ENCODE data around the gene GPATCH2.
"Not testable (repeated sequence)": the region's sequence is repeated elsewhere in the genome, so short reads cannot be mapped to it uniquely, and the experiment has no call there.

Gene GPATCH2

DNA sequence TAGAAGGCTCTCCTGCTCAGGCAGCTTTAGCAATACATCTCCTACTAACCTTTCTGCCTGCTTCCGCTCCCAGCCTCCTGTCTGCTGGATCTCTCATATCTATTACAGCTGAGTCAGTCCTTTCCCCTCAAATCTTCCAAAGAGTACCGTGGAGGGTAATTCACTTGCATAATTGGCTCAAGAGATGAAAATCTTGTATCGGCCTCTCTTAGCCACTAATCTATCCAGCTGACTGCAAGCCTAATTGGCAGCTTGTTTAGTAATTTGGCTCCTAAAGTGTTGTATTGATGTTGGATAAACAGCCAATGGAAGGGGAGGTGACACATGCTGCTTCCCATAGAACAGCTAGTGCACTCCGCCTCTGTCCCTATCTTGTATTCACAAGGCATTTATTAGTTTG is 195.7 kb downstream of the GPATCH2 start:
- no peak for DNase-seq

DNA sequence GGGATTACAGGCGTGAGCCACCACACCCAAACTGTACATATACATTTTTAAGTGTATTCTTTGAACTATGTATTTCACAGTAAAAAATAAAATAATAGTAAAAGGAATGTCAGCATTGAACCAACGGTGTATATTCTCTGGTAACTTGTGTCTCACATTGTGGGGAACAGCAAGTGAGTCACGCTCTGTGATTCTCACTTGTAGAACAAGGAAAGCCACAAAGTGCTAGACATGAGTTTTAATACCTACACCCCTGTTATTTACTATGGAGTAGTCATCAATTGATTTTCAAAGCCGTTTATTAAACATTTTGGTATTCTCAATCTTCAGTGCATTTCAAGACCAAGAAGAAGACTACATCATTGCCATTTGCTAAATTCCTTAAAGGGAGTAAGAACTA is 197.2 kb downstream of the GPATCH2 start:
- DNase-seq = no peak

DNA sequence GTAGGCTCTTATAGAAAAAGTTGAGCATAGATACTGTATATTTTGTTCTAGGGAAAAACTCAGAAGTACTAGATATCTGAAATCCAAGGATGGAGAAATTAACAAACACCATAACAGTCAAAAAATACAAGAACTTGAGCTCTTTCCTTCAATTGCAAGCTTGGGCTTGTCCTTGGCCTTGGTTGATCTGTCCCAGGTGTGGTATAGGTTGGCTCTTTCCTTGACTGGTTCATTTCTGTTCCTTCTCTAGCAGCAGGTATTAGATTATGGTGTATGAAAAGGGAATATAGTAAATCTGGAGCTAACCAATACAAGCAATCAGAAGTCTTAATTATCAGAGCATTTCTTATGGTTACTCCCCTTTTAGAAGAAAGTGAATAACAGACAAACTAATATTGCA is 198.6 kb downstream of the GPATCH2 start:
- DNase-seq = no peak

DNA sequence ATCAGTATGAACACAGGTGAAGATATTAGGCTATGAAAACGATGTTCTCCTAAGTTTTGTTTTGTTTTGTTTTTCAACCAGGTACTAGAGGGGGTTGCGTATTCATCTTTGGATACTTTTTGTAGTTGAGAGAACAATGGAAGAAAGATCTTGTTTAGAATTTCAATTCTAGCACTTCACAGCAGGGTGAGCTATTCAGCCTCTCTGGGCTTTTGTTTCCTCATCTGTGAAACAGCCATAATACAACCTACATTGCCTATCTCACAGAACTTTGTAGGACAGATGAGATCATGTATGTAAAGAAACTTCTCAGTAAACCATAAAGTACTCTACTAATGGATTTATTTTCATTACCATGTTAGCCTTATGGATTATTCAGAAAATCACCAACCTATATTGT is 199.5 kb downstream of the GPATCH2 start:
- DNase-seq = no peak

DNA sequence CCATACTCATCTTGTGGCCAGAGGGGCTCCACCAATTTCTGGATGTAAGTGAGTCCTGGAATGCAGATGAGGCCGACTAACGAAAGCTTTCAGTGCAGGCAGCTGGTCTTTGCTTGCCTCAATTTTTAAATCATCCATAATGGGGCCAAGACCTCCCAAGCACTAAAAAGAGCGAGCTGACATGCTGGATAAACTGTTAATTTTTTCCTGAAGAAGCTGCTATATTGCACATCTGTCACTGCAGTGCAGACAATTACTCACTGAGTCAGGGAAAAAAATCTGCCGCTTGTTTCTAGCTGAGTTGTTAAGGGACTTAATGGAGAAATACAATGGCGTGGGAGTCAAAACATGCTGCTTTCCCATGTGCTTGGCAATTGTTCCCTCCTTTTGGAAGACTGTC is 205.5 kb downstream of the GPATCH2 start:
- DNase-seq = no peak

DNA sequence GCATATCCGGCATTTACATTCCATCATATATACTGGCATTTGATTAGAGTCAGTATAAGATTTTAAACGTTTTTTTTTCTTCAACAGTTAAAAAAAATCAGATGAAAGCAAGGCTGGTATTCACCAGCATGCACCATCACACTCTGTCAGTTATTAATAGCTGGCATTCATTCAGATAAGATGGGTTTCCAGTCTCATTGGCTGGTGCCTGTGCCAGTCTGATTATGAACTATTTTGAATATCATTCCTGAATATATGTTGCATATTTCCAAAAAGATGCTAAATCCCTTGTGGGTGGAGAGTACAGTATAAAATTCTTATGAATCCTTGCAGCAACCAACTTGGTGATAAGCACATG is 211.7 kb downstream of the GPATCH2 start:
- DNase-seq = no peak

DNA sequence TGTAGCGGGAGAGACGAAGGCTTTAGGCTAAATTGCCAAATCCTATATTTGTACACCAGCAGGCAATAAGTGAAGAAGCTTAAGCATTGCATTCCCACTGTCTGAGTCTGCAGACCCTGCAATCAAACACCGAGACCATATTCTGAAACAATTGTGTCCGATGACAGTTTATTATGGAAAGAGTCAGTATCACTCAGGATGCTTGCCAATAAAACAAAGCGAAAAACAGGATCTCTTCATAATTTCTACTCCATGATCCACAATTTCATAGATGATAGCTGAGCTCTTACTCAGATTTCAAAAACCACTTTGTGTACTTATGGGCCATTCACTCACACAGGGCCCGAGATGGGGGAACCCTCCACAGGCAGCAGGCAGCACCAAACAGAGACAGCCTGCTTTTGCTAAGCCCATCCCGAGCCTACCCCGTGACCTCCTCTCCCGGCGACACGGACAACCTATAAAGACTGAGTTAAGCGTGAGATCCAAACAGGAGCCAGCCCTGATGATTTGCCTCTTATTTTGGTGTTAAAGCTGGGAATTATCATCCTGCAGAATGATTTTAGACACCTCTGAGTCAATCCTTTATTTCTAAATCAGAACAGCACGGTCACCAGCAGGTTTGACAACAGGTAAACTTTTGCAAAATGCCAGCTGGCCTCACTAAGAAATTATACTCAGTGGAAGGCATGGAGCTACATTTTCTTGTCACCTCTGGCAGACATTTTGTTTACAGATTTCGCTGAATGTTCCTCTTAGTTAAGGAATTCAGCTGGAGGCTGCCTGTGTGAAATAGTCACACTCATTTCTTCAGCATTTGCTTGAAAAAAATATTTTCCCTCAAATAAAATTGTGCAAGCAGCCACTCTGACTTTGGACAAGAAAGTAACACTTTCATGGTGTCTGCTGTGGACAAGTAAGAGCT is 212.4 kb downstream of the GPATCH2 start:
- DNase-seq = no peak

DNA sequence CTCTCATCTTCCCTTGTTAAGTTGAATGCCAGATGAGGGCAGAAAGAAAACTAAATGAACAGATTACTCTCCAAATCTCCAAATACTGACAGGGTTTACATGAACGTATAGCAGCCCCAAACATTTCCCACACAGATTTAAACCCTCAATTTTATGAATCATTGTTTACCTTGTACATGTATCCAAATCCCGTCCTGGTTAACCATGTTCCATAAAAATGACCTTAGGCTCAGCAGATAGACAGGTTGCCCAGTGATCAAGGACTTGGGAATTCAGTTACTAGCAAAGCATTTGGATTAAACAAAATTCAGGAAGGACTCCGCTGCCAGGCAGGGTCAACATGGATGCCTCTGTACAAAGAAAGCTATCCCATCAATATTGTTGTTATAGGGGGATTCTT is 213.5 kb downstream of the GPATCH2 start:
- no peak for DNase-seq

DNA sequence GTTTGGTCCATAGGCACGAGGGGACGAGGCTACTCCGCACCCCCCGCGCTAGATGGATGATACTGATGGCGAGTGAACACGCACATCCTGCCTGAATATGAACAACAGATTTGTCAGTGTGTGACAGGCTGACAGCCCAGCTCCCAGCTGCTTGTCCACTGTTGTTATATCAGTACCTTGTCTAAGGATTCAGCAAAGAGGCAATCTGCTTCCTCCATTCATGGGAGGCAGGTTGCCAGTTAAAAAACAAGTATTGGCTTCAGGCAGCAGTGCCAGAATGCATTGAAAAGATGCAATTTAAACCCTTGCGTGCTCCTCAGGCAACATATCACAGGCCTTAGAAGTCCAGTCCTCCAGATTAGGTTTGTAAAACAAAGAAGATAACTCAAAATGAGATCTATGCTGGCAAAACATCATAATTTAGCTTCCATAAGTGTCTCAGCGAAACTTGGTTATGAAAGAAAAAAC is 223.3 kb downstream of the GPATCH2 start:
- DNase-seq = no peak

DNA sequence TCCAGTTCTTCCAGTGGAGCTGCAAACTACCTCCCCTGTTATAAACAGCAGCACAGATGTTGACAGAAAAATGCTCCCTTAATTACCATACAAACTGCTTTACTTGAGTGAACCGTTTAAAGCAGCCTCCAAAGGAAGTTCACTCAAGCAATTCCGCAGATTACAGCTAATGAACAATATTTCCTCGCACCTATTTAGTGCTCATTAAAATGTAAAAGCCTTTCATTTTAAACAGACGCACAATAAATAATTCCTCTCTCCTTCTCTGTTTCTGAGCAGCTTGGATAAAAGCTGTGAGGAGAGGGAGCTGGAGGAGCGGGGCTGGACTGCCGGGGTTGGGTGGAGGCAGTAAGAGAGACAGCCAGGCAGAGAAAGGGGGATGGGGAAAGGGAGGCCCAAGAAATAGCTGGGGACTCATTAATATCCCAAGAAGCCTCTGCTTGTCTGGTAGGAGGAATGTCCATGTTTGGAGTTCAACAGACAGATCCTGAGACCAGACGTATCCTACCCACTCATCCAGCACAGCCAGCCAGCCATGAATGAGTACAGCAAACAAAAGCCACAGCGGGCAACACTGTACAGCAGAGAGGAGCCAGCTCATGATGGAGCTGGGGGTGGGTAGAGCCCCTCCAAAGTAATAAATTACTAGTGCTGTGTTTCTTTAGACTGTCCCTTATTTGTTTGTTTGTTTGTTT is 227.7 kb downstream of the GPATCH2 start:
- no peak for DNase-seq

DNA sequence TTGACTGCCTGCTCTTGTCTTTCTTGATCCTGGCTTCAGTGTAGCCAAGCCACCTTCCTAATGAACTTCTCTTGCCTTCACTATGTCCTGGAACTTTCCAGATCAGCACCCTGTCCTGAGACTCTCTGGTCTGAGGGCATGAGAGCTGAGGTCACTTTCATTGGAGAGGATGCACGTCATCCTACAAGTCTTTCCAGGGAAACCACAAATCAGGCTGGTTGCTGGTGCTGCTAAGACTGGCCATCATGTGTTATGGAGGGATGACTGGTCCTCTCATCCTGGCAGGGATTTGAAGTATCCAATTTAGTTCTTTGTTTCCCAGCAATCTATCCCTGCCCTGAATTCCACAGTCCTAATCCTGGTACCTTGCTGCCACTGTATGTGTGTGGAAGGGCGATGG is 228.6 kb downstream of the GPATCH2 start:
- no peak for DNase-seq

DNA sequence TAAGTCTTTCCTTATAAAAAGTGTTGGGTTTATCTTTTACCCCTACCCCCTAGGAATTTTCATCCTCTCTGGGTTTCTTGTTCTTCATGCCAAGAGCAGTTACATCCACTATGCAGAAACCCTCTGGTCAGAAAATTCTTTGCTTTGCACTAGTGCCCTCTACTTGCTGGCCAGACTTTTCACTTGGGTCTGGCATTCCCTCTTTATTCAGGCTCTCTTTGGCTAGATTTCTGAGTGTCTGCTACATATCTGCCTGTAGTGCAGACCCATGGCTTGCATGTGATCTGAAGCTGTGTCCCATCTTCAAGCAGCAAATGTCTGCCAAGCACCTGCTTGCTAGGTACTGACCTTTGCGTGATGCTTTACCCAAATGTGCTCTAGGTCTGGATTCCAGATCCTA is 237.0 kb downstream of the GPATCH2 start:
- no peak for DNase-seq

DNA sequence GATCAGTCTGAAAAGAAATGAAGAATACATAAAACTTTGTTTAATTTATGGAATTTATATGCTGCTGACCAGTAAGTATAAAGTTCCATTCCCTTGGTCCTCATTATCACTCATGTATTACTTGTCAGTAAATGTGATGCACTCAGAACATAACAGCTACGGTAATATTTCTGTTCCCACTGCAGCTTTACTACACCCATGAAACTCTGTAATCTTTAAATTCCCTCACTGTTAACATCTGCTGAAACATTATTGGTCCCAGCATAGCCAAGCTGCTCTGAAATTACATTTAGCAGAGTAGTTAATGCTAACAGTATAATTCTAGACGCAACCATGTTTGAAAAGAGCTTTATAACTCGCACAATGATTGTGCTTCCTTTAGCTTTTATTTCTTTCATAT is 238.4 kb downstream of the GPATCH2 start:
- no peak for DNase-seq

DNA sequence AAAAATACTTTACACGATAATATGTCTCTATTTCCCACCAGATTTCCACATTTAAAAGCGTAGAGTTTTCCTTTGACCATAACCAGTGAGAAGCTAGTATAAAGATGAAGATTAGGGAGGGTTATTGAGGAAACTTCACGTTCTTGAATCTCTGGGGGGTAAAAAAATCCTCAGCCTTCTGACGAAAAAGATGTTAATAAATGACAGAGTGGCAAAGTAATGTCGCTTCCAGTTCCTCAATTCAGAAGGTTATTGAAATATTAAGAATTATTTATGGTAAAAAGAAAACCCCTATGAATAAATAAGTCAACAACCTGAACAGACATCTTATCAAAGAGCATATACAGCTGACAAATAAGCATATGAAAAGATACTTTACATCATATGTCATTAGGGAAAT is 241.0 kb downstream of the GPATCH2 start:
- DNase-seq = no peak

DNA sequence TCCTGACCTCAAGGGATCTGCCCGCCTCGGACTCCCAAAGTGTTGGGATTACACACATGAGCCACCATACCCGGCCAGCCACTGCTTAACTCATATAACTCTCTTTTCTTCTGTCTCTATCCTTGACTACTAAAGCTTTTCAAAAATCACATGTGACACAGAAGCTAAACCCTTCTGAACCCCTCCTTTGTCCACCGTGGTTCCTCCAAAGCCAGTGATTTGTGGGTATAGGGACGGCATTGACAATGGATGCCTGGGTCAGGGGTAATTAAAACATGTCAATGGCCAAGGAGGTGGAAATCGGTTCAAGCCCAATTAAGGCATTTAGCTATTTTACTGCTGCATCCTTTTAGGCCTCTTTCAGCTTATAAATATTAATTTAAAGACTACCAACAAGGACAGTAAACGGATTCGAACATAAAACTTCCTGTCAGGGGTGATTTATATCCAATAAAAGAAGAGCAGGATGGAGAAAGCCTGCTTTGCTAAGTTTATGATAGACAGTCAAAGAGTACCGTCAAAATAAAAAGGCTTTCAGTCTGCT is 242.3 kb downstream of the GPATCH2 start:
- DNase-seq = no peak

DNA sequence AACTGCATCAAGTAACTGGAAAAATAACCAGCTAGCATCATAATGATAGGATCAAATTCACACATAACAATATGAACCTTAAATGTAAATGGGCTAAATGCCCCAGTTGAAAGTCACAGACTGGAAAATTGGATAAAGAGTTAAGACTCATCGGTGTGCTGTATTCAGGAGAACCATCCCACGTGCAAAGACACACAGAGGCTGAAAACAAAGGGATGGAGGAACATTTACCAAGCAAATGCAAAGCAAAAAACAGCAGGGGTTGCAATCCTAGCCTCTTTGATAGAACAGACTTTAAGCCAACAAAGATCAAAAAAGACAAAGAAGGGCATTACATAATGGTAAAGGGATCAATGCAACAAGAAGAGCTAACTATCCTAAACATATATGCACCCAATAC is 249.1 kb downstream of the GPATCH2 start:
- DNase-seq = not testable (repeated sequence)

DNA sequence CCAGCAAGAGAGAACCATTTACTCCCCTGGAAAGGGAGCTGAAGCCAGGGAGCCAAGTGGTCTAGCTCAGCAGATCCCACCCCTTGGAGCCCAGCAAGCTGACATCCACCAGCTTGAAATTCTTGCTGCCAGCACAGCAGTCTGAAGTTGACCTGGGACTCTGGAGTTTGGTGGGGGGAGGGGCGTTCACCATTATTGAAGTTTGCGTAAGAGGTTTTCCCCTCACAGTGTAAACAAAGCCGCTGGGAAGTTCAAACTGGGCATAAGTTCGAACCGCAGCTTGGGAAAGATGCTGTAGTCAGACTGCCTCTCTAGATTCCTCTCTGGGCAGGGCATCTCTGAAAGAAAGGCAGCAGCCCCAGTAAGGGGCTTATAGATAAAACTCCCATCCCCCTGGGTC is 251.1 kb downstream of the GPATCH2 start:
- not testable (repeated sequence) for DNase-seq

DNA sequence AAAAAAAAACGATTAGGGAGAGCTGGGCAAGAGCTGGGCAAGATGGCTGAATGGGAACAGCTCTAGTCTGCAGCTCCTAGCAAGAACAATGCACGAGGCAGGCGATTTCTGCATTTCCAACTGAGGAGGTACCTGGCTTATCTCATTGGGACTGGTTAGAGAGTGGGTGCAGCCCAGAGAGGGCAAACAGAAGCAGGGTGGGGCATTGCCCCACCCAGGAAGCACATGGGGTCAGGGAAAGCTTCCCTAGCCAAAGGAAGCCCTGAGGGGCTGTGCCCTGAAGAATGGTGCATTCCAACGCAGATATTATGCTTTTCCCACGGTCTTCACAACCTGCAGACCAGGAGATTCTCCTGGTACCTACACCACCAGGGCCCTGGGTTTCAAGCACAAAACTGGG is 251.6 kb downstream of the GPATCH2 start:
- no peak for DNase-seq
